ENCODE results near the gene TCOF1. TPM values are rescaled to one million over a fixed set of nuclear protein-coding genes. Genes with fewer than 3 reads are reported as not detected.

Gene TCOF1
- total and polyA plus RNA-seq, 2 of the 8 experiments (the other 6 are each of a cell fraction or from before 2014, with no cell fraction given): 35.9 to 170 TPM

DNA sequence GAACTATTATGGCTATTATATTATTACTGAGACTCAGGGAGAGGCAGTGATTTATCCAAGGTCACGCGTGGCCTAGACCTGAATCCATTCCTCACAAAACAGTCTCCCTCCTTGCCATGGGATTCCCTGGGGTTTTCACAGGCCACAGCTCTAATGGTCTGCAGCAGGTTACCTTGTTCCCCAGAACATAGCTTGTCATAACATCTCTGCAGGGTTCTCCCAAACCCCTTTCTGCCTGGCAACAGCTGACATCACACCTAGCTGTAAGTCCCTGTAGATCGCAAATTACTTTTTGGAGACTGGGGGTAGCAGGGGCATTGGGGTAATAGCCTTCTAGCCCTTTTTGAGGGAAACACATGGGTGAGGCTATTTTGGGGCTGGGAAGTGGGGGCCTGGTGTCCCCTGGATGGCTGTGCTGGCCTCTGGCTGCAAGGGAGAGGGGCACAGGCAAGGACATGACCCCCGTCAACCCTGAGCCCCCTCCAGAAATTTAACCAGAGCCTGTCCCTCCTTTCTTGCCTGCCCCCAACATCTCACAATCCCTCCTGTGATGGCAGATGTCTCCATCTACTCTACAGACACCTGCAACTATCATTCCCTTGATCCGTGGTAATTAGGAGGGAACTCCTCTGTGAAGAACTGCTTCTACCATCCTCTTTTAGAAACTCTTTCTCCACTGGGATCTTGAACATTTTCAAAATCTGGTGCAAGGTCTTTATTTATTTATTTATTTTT is 53.9 kb downstream of the TCOF1 start:
- Histone ChIP-seq H3K14ac (ENCODE audit: insufficient read length) (no peak overlapping the region), H3K4ac (replicated peaks; ENCODE audit: insufficient read length, low read depth, low read length) (no peak overlapping the region), H2BK20ac (ENCODE audit: low read length) (no peak overlapping the region), H3K18ac (ENCODE audit: extremely low read depth, low read length) (no peak overlapping the region), H3K23me2 (ENCODE audit: low read depth, low read length) (peaks cover 3% of the 10 kb centered on the region), H3K56ac (replicated peaks; ENCODE audit: insufficient read length, low read depth, low read length) (no peak overlapping the region), H4K20me1 (replicated peaks in 1 of 2; ENCODE audit: control insufficient read depth in 1 of 2, insufficient read depth in 2 of 2, low read length in 2 of 2) (no peaks in the 10 kb centered on the region), H3K27ac (ENCODE audit: low read depth, low read length) (no peak overlapping the region), H2BK12ac (ENCODE audit: low read depth, low read length) (no peak overlapping the region), H3K27me3 (replicated peaks in 1 of 4; ENCODE audit: control insufficient read depth in 3 of 4, extremely low read depth in 1 of 4, insufficient read depth in 3 of 4, low read length in 3 of 4) (no peaks in the 10 kb centered on the region), H3K9me3 (ENCODE audit: insufficient read depth in 2 of 2, low read depth in 1 of 2, low read length in 1 of 2) (no peaks in the 10 kb centered on the region), H2BK15ac (ENCODE audit: low read length) (no peak overlapping the region), H4K8ac (ENCODE audit: extremely low read depth, insufficient read depth, low read length) (no peak overlapping the region), H4K5ac (ENCODE audit: insufficient read length, low read depth, low read length) (no peak overlapping the region), H2BK5ac (ENCODE audit: low read depth, low read length) (no peak overlapping the region), H4K91ac (replicated peaks; ENCODE audit: insufficient read length, low read length) (no peak overlapping the region), H3K79me1 (ENCODE audit: low read depth, low read length) (no peaks in the 10 kb centered on the region; the same call in 1 of the 2 replicates), H3K9ac (replicated peaks in 1 of 4; ENCODE audit: extremely low read depth in 1 of 4, low read depth in 3 of 4, low read length in 3 of 4) (no peak overlapping the region), H2AFZ (ENCODE audit: low read length) (no peak overlapping the region), H3K36me3 (ENCODE audit: control insufficient read depth in 2 of 4, insufficient read depth in 4 of 4, low read length in 3 of 4) (no peaks in the 10 kb centered on the region), H3K4me2 (ENCODE audit: insufficient read depth in 1 of 2, low read depth in 2 of 2, low read length in 2 of 2) (peak overlapping the region in 1 of 2 experiments; percentile 65; a peak in 1 of 4 replicates), H3K23ac (ENCODE audit: insufficient read length) (no peak overlapping the region), H2BK120ac (replicated peaks; ENCODE audit: low read depth, low read length) (no peak overlapping the region), H2AK5ac (ENCODE audit: low read depth, low read length) (no peak overlapping the region), H3K4me1 (replicated peaks in 1 of 4; ENCODE audit: control insufficient read depth in 3 of 4, insufficient read depth in 4 of 4, low read length in 3 of 4) (peaks cover 8 to 27% (median 13%) of the 10 kb centered on the region in 4 experiments), H3K4me3 (ENCODE audit: extremely low read depth in 1 of 4, insufficient read depth in 2 of 4, low read depth in 3 of 4, low read length in 4 of 4) (no peak overlapping the region), H3K79me2 (ENCODE audit: control insufficient read depth in 1 of 2, insufficient read depth in 2 of 2, low read length in 2 of 2) (no peaks in the 10 kb centered on the region)
- 90% methylated on average over 5 of the region's 5 CpGs; no CpG with 5 or more reads in 1 of the 2 experiments for WGBS, 2 experiments (ENCODE audit: extremely low coverage in 1 of 2, insufficient coverage in 1 of 2, insufficient read length in 1 of 2, insufficient replicate concordance in 2 of 2, low coverage in 1 of 2, low lambda C conversion rate in 2 of 2, missing lambda C conversion rate in 1 of 2)
- POLR2A ChIA-PET (ENCODE audit: partially characterized antibody): interaction anchor here (0.6 to 4.8 kb wide), 18 partner anchors 8 to 367 kb away, joined by 3 to 30 read pairs (median 5); partner anchors contain the start of genes RPS14 and TCOF1
- TF ChIP-seq RFX5 (IDR thresholded peaks at IDR 0.05; ENCODE audit: borderline replicate concordance, low read depth, low read length): peak; percentile 95
- TF ChIP-seq CEBPB (IDR thresholded peaks at IDR 0.05; ENCODE audit: low read depth, low read length): no peak
- TF ChIP-seq HDAC6 (IDR thresholded peaks at IDR 0.05; ENCODE audit: low read depth, low read length): no peak
- peak; percentile 90 for TF ChIP-seq CREB1 (IDR thresholded peaks at IDR 0.05)
- no peak for TF ChIP-seq GABPA (IDR thresholded peaks at IDR 0.05; ENCODE audit: borderline replicate concordance, insufficient read depth, low read length)
- TF ChIP-seq RXRA (IDR thresholded peaks at IDR 0.05; ENCODE audit: insufficient read depth, low read depth, low read length): no peak
- FAIRE-seq (peak; percentile 13), DNase-seq (ENCODE audit: low read depth in 1 of 2, low spot score in 2 of 2) (peak in 1 of 2 experiments; percentile 61)
- CTCF ChIA-PET (ENCODE audit: partially characterized antibody): interaction anchor here (0.7 to 4.4 kb wide), 10 partner anchors 12 to 150 kb away, joined by 3 to 43 read pairs (median 6); partner anchors contain the start of gene RPS14
